Stimulated activated CD4-positive, alpha-beta T cell treated with anti-CD3 and anti-CD28 coated beads, Interleukin-4, amount 100 ng/mL, for 1 hour (primary cell): ENCODE measurements around the gene LIG3.
"Not testable (repeated sequence)": the region's sequence is repeated elsewhere in the genome, so short reads cannot be mapped to it uniquely, and the experiment has no call there.

Experiments used
- DNase-seq: peaks from one replicate; pipeline ENCODE4 v3.0.0-alpha.2; 2020

LIG3 gene

GRCh38 chr17:34980353-34980680 lies at the start of gene LIG3:
Gene LIG3 (plus strand): TSS chr17:34980512. CDS start chr17:34983006, 2,494 bp downstream.
- peak; percentile 95 for DNase-seq

GRCh38 chr17:34950780-34951179 lies 29.5 kb upstream of the LIG3 start:
- not testable (repeated sequence) for DNase-seq

DNA sequence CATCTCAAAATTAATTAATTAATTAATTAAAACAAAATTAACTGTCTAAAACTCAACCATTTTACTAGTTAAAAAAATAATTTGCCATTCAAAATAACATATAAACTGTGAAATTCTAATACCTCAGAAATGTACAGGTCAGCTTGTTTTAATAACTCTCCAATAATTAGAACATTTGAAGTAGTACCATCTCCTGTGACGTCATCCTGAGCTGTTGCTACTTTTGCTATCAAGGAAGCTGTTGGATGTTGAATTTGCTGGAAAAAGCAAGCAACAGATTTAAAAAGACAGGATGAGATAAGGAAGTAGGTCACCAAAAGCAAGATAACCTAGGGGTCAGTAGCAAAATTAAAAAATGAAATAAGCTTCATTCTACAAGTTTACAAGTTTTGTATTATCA lies 21.9 kb upstream of the LIG3 start:
- no peak for DNase-seq

DNA sequence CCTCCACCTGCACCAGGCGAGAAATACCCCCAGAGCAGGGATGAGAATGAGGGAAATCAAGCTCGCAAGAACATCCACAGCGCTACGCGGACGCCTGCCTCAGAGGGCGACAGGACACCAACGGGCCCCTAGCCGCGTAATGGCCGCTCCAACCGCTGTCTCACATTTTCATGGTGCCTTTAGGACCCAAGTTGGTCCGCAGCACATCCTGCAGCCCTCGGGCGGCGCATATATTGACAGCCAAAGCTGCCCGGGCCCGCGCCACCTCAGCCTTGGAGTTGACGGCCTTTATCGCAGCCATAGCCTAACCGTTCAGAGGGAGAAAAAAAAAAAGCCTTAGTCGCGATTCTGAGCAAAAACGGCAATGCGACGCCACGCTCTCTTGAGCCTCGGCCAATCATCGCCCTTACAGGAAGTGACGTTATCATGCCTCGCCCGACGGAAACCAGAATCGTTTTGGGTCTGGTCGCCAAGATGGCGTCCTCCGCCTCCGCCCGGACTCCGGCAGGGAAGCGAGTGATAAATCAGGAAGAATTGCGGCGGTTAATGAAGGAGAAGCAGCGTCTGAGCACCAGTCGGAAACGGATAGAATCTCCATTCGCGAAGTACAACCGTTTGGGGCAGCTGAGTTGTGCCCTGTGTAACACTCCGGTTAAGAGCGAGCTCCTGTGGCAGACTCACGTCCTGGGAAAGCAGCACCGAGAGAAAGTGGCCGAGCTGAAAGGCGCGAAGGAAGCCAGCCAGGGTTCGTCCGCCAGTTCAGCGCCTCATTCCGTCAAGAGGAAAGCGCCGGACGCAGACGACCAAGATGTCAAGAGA lies 19.0 kb upstream of the LIG3 start, which contains the start of the genes CCT6B and ZNF830:
Gene CCT6B (minus strand): TSS at position 368 of the 819 bp plus-strand sequence. CDS start 67 bp downstream, at position 301.
Gene ZNF830 (plus strand): TSS at position 448 of the 819 bp plus-strand sequence. CDS start 27 bp downstream, at position 475.
- peak; percentile 84 for DNase-seq

DNA sequence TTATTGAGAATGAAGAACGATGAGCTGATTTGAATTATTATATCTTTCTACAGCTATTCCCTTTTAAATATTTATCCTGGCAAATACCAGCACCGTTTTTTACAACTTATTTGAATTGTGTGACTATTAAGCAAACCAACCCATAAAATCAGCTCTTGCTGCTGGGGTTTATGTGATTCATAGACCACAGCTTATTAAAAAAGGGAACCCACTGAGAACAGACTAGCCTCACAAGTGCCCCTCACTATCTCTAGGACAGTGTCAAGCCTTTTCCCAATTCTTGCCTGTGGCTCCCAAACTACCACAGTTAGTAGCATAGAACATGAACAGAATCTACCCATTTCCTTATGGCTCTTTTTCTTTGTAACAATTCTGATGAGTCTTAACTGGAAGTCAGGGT lies 6.1 kb upstream of the LIG3 start:
- no peak for DNase-seq

DNA sequence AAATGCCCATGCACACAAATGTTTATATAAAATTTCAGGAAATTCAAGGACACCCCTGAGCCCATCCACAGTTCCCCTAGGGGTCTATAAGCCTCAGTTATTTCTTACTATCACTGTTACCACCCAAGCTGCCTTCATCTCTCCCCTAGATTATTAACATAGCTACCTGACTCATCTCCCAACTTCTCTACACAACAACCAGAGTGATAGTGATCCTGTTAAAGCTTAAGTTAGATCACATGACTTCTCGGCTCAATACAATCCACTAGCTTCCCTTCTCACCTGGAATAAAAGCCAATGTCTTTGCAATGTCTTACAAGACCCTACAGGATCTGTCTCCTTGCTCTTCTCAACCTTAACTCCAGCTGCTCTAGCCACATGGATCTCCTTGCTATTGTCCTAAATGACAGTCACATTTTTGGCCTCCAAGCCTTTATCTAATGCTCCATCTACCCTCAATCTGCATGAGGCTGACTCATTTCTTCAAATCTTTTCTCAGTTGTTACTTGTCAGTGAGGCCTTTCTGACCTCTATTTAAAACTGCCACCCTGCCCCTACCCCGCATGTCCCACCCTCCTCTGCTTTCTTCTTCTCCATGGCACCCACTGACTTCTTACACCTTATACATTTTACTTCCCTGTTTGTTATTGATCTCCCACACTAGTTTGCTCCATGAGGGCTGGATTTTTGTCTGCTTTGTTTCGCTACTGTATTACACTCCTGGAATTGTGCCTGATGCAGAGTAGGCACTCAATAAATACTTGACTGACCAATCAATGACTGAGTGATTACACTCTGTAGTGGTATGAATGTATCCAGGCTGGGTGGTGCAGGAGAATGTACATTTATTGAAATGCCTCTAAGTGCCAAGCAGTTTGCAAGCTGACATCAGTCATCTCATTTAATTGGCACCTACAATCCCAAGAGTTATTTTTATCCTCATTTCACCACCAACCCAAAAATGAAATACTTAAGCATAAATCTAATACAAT lies 5.2 kb upstream of the LIG3 start:
- no peak for DNase-seq

DNA sequence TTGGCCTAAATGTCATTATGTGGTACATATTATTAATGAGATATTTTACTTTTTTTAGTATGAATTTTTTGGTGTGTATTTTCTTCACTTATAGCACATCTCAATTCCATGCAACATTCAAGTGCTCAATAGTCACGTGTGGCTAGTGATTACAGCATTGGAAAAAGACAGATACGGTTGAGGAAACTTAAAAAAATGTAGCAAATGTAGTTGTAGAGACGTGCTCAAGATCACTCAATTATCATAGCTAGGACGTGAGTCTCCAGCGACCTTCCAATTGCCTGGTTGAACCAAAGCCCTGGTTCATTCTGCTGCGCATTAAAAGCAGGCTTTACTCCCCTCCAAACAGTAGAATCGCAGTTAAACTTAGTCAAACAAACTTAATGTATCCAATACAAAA lies 1.2 kb upstream of the LIG3 start:
- DNase-seq: no peak

DNA sequence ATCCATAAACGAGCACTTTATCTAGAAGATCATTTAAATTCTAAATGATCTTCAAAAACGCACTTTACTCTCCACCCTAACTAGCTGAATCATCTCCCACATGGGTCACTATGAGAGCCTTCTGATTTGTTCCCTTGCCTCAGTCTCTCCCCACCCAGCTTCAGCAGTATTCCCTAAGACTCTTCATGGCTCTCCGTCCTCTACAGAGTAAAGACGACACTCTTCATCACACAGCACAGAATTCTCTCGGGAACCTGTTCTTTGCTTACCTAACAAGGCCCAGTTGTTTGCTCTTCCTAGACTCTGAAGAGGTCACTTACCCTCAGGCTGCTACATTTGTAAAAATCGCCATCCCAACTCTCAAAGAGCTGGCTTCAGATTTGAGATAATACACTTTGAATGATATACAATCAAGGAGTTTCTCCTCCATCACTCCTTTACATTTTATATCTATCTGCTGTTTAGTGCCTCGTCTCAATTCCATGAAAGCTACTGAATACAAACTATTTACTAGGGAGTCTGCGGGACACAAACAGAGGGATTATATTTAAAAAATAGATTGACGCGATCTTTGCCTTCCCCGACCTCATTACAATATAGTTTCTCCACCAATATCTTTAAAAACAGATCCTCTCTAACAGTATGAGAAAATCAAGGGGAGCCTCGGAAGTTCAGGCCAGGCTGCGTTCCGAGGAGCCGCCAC lies 511 bp upstream of the LIG3 start:
- DNase-seq: no peak

- DNase-seq: peak; percentile 81
These were observed 597 bp downstream of the LIG3 start for GRCh38 chr17:34980681-34981537.

GRCh38 chr17:34981538-34982241 lies 1.4 kb downstream of the LIG3 start:
- DNase-seq: no peak

- no peak for DNase-seq
These were observed 6.9 kb downstream of the LIG3 start for GRCh38 chr17:34987232-34987631.

GRCh38 chr17:34988644-34989043 lies 8.3 kb downstream of the LIG3 start:
- no peak for DNase-seq

GRCh38 chr17:34989473-34989872 lies 9.2 kb downstream of the LIG3 start:
- DNase-seq: no peak

DNA sequence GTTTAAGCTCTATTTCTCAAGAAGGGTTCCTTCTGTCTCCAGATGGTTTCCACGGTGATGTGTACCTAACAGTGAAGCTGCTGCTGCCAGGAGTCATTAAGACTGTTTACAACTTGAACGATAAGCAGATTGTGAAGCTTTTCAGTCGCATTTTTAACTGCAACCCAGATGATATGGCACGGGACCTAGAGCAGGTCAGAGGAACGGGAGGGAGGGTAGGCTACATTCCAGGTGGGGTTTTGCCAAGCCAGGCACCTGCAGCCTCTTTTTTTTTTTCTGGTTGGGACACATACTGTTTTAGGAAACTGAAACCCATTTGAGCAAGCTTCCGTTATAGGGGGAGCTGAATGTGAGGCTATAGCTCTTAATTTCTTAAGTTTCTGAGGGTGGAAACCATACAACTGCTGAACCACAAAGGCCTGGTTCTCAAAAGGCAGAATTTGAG lies 10.6 kb downstream of the LIG3 start:
- no peak for DNase-seq

GRCh38 chr17:34991606-34992005 lies 11.3 kb downstream of the LIG3 start:
- DNase-seq: no peak

DNA sequence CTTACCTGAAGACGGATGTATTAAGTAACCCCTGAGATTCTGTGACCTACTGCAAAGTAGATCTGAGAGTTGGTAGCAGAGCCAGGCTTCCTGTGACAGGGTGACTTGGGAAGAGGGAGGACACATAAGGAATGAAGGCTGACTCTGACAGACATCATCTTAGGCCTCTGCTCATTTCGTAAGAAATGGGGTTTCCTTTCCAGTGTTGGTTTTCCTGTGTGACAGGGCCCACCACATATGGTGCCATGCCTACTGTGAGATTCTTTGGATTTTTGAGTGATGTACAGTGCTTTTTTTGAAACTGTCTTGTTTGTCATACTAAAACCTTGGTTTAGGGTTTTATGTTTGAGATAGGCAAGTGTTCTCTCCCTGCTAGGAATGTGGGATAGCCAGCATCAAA lies 12.7 kb downstream of the LIG3 start:
- no peak for DNase-seq

DNA sequence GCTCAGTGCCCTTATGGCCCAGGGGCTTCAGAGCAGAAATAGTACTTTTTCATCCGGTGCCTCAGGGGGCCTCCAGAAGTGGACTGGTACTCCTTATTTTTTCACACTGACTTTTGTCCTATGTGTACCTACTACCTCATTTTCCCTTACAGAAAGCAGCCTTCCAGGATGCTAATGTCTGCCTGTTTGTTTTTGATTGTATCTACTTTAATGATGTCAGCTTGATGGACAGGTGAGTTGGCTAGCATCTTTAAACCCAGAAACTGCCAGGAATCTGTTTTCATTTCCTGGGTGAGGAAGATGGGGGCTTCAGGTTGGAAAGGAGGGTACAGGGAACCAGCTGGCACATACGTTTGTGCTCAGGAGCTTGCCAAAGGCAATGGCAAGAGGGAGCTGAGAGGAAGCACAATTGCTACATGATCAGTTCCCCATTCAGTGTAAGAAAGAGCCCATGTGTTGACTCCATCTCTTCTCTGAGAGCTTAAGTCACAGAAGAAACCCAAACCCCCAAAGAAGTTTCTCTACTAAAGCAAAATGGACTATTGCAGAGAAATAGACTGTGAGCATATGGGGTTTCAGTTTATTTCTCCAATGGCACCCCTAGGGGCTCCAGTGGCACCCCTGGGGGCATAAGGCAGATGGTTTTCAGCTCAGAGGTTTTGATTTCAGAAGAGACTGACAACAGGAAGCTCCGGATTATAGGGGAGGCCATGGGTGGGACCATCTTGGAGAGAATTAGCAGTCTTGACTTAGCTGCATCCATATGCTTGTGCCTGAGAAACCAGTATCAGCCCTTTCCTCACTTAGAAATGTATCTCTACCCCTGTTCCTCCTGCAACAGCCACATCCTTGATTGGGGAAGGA lies 16.3 kb downstream of the LIG3 start:
- no peak for DNase-seq

DNA sequence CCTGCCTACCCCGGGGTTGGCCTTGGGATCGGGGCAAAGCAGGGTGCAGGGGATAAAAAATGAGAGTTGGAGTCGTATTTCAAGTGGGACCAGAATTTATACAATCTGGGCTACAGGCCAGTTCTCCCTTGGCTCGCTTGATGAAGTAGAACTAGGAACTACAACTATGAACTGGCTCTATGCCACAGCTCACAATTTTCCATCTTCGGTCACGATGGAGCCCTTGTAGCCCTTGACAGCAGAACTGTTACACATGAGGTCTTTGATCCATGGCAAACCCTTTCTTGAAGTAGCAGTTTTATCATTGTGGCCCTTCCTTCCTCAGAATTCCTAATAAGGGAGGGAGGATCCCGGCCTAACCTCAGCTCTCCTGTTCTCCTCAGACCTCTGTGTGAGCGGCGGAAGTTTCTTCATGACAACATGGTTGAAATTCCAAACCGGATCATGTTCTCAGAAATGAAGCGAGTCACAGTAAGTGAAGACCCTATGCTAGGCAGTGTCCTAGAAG lies 17.1 kb downstream of the LIG3 start:
- DNase-seq: no peak

DNA sequence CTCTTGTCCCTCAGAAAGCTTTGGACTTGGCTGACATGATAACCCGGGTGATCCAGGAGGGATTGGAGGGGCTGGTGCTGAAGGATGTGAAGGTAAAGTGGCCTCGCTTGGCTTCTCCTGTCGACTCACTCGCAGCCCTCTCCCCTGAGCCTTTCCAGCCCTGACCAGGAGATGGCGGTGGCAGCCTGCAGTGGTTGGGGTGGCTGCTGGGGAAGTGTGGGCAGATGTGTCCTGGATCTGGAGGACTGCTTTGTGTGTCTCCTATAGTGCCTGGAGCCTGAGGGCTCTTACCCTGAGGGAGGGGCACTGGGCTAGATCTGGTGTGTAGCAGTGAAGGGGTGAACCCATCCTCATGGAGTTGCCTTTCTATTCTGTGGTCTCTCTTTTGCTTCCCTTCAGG lies 17.9 kb downstream of the LIG3 start:
- DNase-seq: peak; percentile 75

DNA sequence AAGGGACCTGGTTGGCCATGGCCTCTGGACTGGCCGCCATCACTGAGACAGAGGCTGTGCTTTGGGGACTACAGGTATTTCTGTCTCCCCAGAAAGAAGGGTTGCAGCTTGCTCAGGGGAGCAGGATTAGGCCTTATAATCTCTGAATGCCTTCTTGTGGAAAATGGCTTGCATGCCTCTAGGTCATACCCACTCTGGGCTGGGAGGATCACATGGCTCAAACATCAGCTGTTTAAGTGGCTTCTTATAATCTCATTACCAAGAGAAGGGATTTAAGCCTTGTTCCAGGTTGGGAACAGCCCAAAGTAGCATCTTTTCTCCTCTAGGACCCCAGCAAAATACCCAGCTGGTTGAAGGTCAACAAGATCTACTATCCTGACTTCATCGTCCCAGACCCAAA lies 19.1 kb downstream of the LIG3 start:
- DNase-seq: no peak
